GM21619 (cell line): Measurements from ENCODE around the gene SPATA6L.
A peak's percentile ranks its signal among the peaks of the same experiment; 100 is the strongest.

Source experiments
- ATAC-seq: cut with Tn5 transposase; IDR thresholded peaks from one replicate; pipeline ENCODE4 v1.9.1; 2021; ENCODE audit not compliant: unreplicated experiment

Gene SPATA6L

DNA sequence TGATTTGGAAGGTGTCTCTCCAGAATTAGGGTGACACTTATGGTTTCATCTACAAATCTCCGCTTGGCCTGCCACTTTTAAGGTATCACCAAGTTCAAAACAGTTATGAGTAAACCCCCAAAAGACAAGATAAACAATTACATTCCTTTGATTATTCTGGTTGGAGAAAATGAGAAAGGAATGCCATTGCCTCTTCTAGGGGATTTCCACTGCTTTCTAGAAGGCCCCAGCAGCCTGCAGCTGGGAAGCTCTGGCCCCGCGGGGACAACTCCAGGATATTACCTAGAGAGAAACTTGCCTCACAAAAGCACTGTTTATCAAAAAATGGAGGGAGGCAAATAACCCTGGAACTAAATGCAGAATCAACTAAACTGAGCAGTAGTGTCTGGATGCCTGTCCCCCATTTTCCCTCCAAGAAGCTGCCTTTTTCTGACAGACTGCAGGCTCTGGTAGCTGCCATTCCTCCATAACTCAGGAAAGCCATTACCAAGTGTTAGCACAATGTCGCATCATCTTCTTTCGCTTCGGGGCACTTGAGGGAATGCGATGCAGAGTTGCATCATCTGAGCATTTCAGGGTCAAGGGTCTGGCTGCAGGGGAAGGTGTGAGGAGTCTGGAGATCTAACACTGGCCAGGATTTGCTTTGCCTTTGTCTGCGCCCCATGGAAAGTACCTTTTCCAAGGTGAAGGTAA, 75.7 kb downstream of the SPATA6L start:
- ATAC-seq = no peak

GRCh38 chr9:4588721-4589120, 77.6 kb downstream of the SPATA6L start:
- no peak for ATAC-seq

- no peak for ATAC-seq
Measured at GRCh38 chr9:4585135-4585534, 81.1 kb downstream of the SPATA6L start.

GRCh38 chr9:4584636-4585035, 81.6 kb downstream of the SPATA6L start:
- ATAC-seq = no peak

- ATAC-seq = no peak
Measured at GRCh38 chr9:4583001-4583400, 83.3 kb downstream of the SPATA6L start.

DNA sequence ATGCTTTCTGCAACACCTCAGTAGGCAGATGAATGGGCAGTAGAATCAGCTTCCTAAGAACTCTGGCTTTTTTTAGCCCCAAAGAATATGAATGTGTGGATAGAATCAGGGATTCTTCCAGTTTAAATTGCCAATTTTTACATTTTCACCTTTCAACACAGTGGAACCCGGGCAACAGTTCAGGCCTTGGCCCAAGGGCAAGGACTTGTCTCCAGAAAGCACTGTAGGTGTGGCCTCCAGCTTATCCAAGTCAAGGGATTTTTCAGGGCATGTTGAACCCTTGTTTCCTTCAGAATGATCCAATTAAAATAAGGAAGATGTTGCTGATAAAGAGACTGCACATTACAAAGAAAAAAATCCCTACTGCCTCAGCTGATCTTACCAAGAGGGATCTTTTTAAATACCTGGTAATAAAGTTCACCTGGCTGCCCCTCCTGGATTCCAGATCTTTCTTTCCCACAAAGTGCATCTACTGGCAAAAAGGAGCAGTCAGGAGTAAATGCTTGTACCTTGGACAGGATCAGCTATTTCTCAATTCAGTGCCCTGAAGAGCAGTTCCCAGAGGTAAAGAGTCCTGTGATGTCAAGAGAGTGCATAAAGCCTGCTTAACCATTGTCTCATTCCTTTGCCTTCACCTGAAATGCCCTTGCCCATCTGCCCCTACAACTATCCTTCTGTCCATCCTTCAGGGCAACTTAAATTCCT, 84.3 kb downstream of the SPATA6L start:
- ATAC-seq = no peak

GRCh38 chr9:4581035-4581760, 85.1 kb downstream of the SPATA6L start:
- ATAC-seq = no peak

GRCh38 chr9:4579001-4579400, 87.3 kb downstream of the SPATA6L start:
- ATAC-seq = no peak

DNA sequence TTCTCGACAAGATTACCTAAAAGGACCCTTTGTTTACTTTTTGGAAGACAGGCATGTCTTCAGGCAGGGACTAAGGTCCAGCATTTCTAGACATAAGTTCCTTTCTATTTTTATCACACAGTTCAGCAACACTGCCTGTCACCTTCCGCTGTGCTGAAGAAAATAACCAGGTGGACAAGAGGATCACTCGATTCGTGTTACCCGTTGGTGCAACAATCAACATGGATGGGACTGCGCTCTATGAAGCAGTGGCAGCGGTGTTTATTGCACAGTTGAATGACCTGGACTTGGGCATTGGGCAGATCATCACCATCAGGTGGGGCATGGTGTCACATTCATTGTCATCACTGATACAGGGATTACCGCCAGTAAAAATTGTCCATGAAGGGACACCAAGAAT, 89.8 kb downstream of the SPATA6L start:
- no peak for ATAC-seq

GRCh38 chr9:4575997-4576396, 90.3 kb downstream of the SPATA6L start:
- ATAC-seq = no peak

DNA sequence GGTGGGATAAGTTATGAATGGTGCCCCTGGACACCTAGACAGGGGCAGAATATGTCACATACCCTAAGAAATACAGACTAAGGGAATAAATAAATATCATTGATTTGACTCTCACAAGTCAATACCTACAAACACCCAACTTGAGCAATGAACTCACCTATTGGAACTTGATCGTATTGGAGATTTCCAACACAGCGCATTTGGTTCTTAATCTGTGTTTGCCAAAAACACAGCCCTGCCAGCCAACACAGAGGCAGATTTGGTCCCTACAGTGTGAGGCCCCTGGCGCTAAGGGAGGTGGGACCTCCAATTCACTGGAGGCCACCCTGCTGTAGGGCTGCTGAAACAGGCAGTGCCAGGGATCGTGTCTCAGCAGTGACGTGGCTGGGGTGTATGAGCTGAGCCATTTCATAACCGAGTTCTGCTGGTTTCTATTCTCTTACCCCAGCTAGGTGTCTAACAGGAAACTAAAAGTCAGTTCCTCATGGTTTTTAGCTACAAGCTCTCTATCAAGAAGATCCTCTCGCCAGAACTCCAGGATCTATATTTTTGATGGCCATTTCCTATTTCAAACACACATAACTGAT, 91.5 kb downstream of the SPATA6L start:
- peak; percentile 91 for ATAC-seq

GRCh38 chr9:4573634-4574389, 92.5 kb downstream of the SPATA6L start:
- ATAC-seq = no peak

- ATAC-seq = no peak
Measured at GRCh38 chr9:4573176-4573575, 93.1 kb downstream of the SPATA6L start.

DNA sequence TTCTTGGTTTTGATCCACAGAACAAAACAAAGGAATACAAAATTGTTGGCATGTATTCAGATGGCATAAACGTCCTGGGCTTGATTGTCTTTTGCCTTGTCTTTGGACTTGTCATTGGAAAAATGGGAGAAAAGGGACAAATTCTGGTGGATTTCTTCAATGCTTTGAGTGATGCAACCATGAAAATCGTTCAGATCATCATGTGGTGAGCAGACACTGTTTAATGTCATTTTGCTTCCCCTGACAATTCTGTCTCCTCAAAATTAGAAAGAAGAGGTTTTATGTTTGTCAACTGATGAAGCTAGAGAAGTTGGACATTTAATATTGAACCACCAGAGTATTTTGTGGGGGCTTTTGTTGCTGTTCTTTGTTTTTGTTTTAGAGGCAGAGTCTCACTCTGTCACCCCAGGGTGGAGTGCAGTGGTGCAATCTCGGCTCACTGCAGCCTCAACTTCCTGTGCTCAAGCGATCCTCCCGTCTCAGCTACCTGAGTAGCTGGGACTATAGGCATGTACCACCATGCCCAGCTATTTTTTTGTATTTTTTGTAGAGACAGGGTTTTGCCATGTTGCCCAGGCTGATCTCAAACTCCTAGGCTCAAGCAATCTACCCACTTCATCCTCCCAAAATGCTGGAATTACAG, 94.0 kb downstream of the SPATA6L start:
- no peak for ATAC-seq

DNA sequence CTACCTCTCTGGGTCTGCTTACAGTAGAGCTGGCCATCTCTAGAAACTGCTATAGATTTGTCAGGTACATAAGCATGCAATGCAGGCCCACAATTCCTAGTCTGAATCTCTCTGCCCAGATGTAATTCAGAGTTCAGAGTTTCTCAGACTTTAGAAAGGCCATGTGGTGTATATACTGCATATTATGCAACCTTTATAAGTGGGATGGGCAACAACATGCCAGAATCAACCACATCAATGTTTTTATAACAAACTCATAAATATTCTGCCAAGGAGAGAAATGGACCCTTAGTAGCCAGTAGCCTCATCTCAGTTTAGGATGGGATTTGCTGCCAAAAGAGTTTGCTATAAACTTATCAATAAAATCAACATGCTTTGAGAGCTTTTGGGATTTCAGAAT, 97.2 kb downstream of the SPATA6L start:
- no peak for ATAC-seq

DNA sequence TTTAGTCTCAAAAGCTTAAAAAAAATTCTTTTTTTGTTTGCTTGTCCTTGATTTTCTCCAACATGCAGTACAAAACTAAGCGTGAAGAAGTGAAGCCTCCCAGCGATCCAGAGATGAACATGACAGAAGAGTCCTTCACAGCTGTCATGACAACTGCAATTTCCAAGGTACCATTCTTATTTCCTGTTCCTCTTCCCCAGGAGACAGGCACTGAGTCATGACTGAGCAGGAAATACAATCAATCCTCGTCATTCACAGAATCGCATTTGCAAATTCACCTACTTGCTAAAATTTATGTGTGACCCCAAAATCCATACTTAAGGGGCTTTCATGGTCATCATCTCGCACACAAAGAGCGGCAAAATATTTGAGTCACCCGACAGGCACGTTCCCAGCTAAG, 98.7 kb downstream of the SPATA6L start:
- ATAC-seq = no peak

GRCh38 chr9:4566806-4567205, 99.5 kb downstream of the SPATA6L start:
- ATAC-seq = no peak

DNA sequence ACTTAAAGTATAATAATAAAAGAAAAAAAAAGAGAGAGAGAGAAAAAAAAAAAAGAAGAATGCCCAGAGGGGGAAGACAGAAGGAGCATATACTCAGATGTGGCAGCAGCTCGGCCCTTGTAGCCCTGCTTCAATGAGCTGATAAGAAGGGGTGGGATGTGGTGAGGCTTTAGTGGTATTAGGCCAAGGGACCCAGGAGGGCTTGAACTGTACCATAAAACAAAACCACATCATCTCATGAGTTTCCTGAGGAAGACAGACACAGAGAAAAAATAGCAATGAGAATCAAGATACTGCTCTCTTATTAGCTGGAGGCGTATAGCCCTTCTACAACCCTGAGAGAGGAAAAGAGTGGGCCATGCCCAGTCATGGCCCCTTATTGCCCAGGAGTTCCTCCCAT, 103.2 kb downstream of the SPATA6L start:
- no peak for ATAC-seq

DNA sequence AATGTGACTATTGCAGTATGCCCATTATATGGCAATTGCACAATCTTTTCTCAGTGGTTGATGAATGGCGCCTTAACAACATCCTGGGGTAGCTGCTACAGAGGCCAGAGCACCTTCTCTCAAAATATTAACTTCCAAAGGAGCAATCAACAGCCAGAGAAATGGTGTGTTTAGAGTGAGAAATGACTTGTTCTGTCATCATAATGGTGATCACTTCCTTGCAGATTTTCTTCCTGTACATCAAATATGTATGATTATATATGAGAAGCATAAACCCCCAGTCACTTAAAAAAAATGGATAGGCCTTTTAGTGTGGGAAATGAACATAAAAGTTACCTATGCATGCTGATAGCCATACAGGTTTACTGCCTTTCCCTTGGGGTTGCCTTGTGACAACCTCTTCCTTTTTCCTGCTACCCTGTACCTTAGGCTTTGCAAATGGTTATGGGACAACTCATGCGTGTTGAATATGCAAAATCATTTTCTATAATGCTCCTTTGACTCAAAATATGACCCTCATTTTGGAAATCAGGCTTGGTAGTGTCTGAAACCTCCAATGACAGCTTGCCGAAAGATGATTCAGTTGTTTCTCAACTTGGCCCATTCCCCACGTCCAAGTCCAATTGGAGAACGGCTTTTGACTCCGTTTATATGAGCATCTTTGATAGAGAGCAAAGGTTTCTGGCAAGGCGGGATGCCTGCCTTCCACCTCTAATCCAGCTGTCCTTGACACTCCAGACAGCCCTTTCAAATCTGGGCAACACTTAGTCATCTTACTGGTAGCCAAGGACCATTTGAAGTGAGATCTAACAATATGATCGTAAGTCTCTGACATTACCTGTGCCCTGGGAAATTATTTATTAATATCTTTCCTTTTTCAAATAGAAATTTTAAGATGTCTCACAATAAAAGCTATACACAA, 106.8 kb downstream of the SPATA6L start:
- peak; percentile 86 for ATAC-seq
